HCT116 (cell line): ENCODE data around the gene FUOM.

Source experiments
- CBX3 ChIP-seq: IDR thresholded peaks from 2 replicates; pipeline ENCODE4 v1.6.1; 2012; ENCODE audit warnings: low read depth
- EZH2phosphoT487 ChIP-seq: fragments of 200-600 bp; IDR thresholded peaks from 2 replicates; pipeline ENCODE4 v1.6.1; 2018; ENCODE audit warnings: antibody characterized with exemption, borderline replicate concordance
- JUND ChIP-seq: IDR thresholded peaks from 2 replicates; pipeline ENCODE4 v1.6.1; 2012
- POLR2A ChIP-seq: IDR thresholded peaks from 2 replicates; pipeline ENCODE4 v1.7.0; 2011; ENCODE audit warnings: borderline replicate concordance; ENCODE audit not compliant: insufficient read depth, insufficient read length; ENCODE audit errors: extremely low read depth
- POLR2AphosphoS5 ChIP-seq: IDR thresholded peaks from 2 replicates; pipeline ENCODE4 v1.6.1; 2011; ENCODE audit warnings: mild to moderate bottlenecking, low read depth, low read length, moderate library complexity
- RAD21 ChIP-seq: IDR thresholded peaks from 2 replicates; pipeline ENCODE4 v1.6.1; 2012; ENCODE audit warnings: low read depth, mild to moderate bottlenecking
- SIN3A ChIP-seq: IDR thresholded peaks from 2 replicates; pipeline ENCODE4 v1.6.1; 2012; ENCODE audit warnings: low read depth
- YY1 ChIP-seq: IDR thresholded peaks from 2 replicates; pipeline ENCODE4 v1.6.1; 2011; ENCODE audit warnings: low read length, low read depth, moderate library complexity, mild to moderate bottlenecking; ENCODE audit not compliant: insufficient replicate concordance; ENCODE audit errors: extremely low read depth
- TF ChIP-seq, protein P1 (sequence below), 3 experiments: fragments of 200-600 bp in 1 of 3; sonication (generic) in 1 of 3; IDR thresholded peaks in 2 of 3; conservative IDR thresholded peaks in 1 of 3; 2 replicates each; pipeline ENCODE4 v1.5.1; 2012 to 2017; ENCODE audit warnings: low read depth in 2 of 3, low read length in 2 of 3, antibody characterized with exemption in 1 of 3, borderline replicate concordance in 1 of 3, control low read depth in 1 of 3, mild to moderate bottlenecking in 1 of 3, mixed read lengths in 1 of 3, mixed run types in 1 of 3, moderate library complexity in 1 of 3; ENCODE audit not compliant: insufficient read depth in 1 of 3
- TF ChIP-seq, protein P2 (sequence below): IDR thresholded peaks from 2 replicates; pipeline ENCODE4 v1.6.1; 2012
- TF ChIP-seq, protein P3 (sequence below): IDR thresholded peaks from 2 replicates; pipeline ENCODE4 v1.6.1; 2012; ENCODE audit warnings: low read depth
- TF ChIP-seq, protein P4 (sequence below): IDR thresholded peaks from 2 replicates; pipeline ENCODE4 v1.6.1; 2012

DNA sequence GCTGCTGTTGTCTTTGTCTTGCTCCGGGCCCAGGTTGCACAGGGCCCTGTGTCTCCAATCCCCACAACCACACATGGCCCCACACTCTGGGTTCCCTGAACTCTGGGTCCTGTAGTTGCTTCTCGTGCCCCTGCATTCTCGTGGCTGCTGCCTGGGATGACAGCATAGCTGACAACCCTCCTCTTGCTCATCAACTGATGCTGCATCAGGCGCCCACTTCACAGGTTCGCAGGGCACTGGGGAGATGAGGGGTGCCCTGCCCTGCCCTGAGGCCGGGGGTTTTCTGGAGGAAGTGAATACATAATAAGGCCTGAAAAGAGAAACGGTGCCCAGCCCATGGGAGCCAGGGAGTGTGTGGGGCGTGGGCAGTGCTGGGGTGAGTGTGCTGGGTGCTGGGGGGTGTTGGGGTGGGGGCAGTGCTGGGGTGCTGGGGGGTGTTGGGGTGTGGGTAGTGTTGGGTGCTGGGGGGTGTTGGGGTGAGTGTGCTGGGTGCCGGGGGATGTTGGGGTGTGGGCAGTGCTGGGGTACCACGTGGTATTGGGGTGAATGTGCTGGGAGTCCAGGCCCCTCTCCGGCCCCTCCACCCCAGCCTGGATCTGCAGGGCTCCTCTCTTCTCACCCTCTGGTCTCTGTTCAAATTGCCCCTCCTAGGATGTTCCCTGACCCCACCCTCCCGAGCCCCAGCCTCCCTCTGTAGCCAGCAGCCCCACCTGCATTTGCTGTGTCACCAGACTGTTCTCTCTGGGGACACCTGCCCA is 34.1 kb upstream of the FUOM start:
- TF ChIP-seq EZH2phosphoT487 (no peak), YY1 (no peak), POLR2A (no peak), POLR2AphosphoS5 (no peak), CBX3 (no peak), SIN3A (no peak), RAD21 (no peak), JUND (no peak)
- TF ChIP-seq, protein P1, sequence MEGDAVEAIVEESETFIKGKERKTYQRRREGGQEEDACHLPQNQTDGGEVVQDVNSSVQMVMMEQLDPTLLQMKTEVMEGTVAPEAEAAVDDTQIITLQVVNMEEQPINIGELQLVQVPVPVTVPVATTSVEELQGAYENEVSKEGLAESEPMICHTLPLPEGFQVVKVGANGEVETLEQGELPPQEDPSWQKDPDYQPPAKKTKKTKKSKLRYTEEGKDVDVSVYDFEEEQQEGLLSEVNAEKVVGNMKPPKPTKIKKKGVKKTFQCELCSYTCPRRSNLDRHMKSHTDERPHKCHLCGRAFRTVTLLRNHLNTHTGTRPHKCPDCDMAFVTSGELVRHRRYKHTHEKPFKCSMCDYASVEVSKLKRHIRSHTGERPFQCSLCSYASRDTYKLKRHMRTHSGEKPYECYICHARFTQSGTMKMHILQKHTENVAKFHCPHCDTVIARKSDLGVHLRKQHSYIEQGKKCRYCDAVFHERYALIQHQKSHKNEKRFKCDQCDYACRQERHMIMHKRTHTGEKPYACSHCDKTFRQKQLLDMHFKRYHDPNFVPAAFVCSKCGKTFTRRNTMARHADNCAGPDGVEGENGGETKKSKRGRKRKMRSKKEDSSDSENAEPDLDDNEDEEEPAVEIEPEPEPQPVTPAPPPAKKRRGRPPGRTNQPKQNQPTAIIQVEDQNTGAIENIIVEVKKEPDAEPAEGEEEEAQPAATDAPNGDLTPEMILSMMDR (IDR thresholded peaks at IDR 0.05 in 2 of 3, conservative IDR thresholded peaks at IDR 0.05 in 1 of 3; ENCODE audit: borderline replicate concordance in 1 of 3, insufficient read depth in 1 of 3, low read depth in 2 of 3, low read length in 2 of 3), result no peak
- TF ChIP-seq, protein P2, sequence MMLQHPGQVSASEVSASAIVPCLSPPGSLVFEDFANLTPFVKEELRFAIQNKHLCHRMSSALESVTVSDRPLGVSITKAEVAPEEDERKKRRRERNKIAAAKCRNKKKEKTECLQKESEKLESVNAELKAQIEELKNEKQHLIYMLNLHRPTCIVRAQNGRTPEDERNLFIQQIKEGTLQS, result no peak
- TF ChIP-seq, protein P3, sequence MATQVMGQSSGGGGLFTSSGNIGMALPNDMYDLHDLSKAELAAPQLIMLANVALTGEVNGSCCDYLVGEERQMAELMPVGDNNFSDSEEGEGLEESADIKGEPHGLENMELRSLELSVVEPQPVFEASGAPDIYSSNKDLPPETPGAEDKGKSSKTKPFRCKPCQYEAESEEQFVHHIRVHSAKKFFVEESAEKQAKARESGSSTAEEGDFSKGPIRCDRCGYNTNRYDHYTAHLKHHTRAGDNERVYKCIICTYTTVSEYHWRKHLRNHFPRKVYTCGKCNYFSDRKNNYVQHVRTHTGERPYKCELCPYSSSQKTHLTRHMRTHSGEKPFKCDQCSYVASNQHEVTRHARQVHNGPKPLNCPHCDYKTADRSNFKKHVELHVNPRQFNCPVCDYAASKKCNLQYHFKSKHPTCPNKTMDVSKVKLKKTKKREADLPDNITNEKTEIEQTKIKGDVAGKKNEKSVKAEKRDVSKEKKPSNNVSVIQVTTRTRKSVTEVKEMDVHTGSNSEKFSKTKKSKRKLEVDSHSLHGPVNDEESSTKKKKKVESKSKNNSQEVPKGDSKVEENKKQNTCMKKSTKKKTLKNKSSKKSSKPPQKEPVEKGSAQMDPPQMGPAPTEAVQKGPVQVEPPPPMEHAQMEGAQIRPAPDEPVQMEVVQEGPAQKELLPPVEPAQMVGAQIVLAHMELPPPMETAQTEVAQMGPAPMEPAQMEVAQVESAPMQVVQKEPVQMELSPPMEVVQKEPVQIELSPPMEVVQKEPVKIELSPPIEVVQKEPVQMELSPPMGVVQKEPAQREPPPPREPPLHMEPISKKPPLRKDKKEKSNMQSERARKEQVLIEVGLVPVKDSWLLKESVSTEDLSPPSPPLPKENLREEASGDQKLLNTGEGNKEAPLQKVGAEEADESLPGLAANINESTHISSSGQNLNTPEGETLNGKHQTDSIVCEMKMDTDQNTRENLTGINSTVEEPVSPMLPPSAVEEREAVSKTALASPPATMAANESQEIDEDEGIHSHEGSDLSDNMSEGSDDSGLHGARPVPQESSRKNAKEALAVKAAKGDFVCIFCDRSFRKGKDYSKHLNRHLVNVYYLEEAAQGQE, result no peak
- TF ChIP-seq, protein P4, sequence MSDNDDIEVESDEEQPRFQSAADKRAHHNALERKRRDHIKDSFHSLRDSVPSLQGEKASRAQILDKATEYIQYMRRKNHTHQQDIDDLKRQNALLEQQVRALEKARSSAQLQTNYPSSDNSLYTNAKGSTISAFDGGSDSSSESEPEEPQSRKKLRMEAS, result no peak
